ENCODE results near the gene MAPKAP1.

DNA sequence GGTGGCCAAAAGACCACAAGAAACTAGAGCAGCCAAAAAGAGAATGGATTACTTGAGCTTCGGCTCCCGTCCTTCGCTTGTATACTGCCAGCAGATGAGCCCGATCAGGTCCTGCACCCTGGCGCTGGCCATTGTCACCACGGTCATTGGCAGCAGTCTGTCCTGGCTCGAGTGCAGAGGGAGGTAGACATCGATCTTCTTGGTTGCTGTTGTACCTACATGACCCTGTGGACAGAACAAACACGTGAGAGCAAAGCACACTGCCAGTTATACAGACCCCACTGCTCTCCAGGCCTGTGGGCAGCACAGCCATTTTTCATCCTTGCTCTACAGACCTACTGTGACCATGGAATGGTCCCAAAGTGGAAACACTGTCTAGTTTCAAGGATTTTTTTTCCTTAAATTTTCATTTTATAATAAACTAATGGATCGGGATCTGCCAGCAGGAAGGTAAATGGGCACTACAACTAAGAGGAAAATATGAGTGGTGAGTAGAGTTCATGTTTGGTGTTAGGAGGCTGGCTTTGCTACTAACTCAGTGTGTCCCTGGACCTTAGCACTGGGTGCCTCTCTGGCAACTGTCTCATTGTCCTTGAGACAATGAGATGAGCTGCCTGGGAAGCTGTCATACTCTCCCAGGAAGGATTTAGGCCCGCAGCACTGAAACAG is 121.4 kb downstream of the MAPKAP1 start:
- TF ChIP-seq CTCF (IDR thresholded peaks at IDR 0.05) (no peak), POLR2A (IDR thresholded peaks at IDR 0.05) (no peak)
